ENCODE data around the gene SIDT1.

DNA sequence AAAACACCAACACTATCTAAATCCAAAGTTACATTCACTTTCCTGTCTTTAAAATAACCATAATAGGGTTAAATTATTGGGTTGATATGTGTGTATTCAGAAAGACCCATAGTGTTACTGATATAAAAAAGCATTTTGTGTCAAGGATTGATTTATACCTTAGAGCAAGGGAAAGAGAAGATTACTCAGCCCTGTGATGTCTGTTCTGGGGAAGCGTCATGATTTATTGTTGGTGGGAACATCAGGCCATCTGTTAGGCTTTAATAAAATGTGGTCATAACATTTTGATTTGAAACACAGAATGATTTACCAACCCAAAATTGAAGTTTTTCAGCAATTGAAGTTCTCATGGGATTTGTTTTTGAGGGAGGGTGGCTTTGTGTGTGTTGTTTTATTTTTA is 33.2 kb downstream of the SIDT1 start:
- TF ChIP-seq, protein P1, sequence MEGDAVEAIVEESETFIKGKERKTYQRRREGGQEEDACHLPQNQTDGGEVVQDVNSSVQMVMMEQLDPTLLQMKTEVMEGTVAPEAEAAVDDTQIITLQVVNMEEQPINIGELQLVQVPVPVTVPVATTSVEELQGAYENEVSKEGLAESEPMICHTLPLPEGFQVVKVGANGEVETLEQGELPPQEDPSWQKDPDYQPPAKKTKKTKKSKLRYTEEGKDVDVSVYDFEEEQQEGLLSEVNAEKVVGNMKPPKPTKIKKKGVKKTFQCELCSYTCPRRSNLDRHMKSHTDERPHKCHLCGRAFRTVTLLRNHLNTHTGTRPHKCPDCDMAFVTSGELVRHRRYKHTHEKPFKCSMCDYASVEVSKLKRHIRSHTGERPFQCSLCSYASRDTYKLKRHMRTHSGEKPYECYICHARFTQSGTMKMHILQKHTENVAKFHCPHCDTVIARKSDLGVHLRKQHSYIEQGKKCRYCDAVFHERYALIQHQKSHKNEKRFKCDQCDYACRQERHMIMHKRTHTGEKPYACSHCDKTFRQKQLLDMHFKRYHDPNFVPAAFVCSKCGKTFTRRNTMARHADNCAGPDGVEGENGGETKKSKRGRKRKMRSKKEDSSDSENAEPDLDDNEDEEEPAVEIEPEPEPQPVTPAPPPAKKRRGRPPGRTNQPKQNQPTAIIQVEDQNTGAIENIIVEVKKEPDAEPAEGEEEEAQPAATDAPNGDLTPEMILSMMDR (IDR thresholded peaks at IDR 0.05): no peak
- no peak for TF ChIP-seq EP300 (IDR thresholded peaks at IDR 0.05; ENCODE audit: low read depth)
- no peak for TF ChIP-seq POLR2A (IDR thresholded peaks at IDR 0.05)
- TF ChIP-seq POLR2AphosphoS5 (IDR thresholded peaks at IDR 0.05): no peak

All from transverse colon (tissue), 4 donors.